ENCODE measurements around the gene NMRK2.

DNA sequence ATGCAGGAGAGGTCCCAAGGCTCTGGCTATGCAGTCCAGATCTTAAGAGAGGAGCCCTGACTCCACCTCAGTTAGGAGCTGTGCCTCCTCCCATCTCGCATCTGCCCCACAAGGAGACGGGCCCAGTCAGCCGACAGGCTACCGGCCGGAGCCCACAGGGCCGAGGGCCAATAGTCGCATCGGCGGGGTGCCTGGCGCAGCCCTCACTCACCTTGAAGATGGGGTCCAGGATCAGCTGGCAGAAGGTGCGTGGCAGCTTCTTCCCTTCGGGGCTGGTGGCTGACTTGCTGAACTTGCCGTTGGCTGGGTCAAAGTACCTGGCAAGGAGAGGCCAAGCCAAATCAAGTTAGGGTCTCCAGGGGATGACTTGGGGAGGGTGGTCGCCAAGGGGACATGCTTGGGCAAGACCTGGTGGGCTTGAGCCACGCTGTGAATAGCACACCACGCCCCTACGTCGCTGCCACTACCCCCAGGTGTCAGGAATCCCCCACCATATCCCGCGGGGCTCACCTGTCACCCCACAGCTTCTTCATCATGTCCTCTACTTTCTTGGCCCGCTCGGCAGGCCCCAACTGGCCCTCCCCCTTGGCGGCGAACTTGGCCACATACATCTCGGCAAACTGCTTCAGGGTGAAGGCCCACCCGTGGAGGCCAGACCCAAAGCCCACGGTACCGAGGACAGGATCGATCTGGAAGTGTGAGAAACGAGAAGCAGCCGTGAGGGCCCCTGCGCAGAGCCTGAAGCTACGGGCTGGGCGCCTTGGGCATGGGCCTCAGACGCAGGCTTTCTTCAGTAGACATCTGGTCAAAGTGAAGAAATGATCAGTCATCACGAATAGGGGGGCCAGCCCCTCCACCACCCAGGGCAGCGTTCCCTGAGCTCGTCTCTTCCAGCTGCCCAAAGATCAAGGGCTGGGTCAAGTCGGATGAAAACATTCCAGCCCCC is 49.1 kb downstream of the NMRK2 start:
- no peak for TF ChIP-seq EZH2 (IDR thresholded peaks at IDR 0.05)
- TF ChIP-seq POLR2AphosphoS5 (IDR thresholded peaks at IDR 0.05; ENCODE audit: borderline replicate concordance, low read depth, low read length) = no peak
- no peak for TF ChIP-seq FOXP2 (optimal IDR thresholded peaks at IDR 0.05; ENCODE audit: control extremely low read depth, extremely low read length, insufficient read depth)
